ENCODE data around the gene PINLYP. TPM values are rescaled to one million over a fixed set of nuclear protein-coding genes. Genes with fewer than 3 reads are reported as not detected.

PINLYP gene
- total and polyA plus RNA-seq, 12 donors, result 0.28 to 5.2 (median 1.4) TPM

DNA sequence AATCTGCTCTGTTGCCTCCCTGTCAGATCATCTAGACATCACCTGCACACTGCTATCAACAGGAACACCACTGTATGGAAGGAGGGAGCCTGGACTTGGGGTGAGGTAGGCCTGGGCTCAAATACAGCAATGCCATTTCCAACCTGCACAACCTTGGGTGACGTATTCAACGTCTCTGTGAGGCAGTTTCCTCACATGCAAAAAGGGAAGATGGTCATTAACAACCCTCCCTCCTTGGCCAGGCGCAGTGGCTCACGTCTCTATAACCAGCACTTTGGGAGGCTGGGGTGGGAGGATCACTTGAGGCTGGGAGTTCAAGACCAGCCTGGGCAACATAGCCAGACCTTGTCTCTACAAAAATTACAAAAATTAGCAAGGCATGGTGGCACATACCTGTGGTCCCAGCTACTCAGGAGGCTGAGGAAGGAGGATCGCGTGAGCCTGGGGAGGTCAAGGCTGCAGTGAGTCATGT is 13.3 kb upstream of the PINLYP start:
- peak in 2 of 8 donors; percentile 14 to 28 for ATAC-seq
- DNase-seq, result no peak
- no peaks in the 10 kb centered on the region for H3K27me3 ChIP-seq
- intact Hi-C loops (cut with DNase I), result no loop called here
- 85 to 91% methylated on average over 6 of the region's 6 CpGs for WGBS, 2 donors
- H3K4me3 ChIP-seq, result no peak overlapping the region
- H3K36me3 ChIP-seq, result peaks cover 0 to 52% (median 11%) of the 10 kb centered on the region in 9 donors
- H3K27ac ChIP-seq, result peak overlapping the region in 9 of 10 donors; percentile 28 to 91 (median 70)
- TF ChIP-seq, protein P1, sequence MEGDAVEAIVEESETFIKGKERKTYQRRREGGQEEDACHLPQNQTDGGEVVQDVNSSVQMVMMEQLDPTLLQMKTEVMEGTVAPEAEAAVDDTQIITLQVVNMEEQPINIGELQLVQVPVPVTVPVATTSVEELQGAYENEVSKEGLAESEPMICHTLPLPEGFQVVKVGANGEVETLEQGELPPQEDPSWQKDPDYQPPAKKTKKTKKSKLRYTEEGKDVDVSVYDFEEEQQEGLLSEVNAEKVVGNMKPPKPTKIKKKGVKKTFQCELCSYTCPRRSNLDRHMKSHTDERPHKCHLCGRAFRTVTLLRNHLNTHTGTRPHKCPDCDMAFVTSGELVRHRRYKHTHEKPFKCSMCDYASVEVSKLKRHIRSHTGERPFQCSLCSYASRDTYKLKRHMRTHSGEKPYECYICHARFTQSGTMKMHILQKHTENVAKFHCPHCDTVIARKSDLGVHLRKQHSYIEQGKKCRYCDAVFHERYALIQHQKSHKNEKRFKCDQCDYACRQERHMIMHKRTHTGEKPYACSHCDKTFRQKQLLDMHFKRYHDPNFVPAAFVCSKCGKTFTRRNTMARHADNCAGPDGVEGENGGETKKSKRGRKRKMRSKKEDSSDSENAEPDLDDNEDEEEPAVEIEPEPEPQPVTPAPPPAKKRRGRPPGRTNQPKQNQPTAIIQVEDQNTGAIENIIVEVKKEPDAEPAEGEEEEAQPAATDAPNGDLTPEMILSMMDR (IDR thresholded peaks at IDR 0.05), result no peak
- H3K4me1 ChIP-seq, result peaks cover 2 to 30% (median 15%) of the 10 kb centered on the region in 9 donors
- no peaks in the 10 kb centered on the region for H3K9me3 ChIP-seq

DNA sequence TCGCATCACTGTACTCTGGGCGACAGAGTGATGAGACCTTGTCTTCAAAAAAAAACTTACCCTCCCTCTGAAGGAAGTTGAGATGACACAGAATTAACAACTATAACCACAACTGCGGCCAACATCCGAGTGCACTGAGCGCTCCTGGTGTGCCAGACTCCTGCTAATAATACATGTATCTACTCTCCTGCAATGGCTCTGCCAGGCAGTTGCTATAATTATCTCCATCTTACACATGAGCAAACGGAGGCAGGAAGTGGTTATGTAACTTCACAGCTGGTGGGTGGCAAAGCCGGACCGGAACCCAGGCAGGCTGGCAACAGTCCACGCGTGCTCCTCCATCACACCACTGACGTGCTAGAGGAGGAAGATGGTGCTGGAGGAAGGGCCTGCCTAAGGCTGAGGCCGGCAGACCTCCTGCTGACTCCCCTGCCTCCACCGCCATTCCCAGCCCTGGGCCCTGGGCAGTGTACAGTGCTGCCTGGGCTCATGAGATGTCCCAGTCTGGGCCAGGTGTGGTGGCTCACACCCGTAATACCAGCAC is 12.8 kb upstream of the PINLYP start:
- H3K36me3 ChIP-seq, result peaks cover 0 to 48% (median 11%) of the 10 kb centered on the region in 9 donors
- DNase-seq (peak; percentile 83 to 84), ATAC-seq (peak; percentile 89 to 96 (median 94))
- no peaks in the 10 kb centered on the region for H3K27me3 ChIP-seq
- no peaks in the 10 kb centered on the region for H3K9me3 ChIP-seq
- TF ChIP-seq, protein P1 (IDR thresholded peaks at IDR 0.05), result no peak
- no peak overlapping the region for H3K4me3 ChIP-seq
- H3K4me1 ChIP-seq, result peaks cover 2 to 30% (median 15%) of the 10 kb centered on the region in 9 donors
- WGBS, 2 donors, result 48 to 50% methylated on average over 14 of the region's 14 CpGs
- H3K27ac ChIP-seq, result peak overlapping the region in 9 of 10 donors; percentile 34 to 91 (median 70)
- intact Hi-C loops (cut with DNase I), result no loop called here

DNA sequence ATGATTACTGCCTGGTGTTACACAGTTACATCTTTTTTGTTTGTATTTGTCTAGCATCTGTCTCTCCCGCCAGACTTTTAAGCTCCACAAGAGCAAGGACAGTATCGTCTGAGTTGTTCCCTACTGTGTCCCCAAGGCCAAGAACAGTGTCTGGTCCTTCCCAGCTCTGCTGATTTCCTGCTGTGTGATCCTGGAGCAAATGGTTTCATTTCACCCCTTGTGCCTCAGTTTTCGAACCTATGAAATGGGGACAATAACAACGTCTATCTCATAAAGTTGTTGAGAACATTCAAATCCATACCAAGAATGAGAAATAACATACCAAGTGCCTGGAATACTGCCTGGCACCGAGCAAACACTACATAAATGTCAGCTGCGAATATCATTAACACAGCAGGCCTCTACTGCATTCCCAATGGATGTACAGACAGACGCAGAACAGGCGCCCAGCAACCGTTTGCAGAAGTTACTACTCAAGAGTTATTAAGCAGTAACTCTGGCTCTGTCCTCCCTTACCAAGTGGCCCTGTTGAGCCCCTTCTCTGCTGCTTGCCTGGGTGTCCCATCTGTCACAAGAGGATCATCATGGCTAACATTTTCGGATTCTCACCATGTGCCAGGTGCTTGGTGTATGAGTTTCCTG is 11.7 kb upstream of the PINLYP start:
- TF ChIP-seq, protein P1 (IDR thresholded peaks at IDR 0.05), result no peak
- H3K36me3 ChIP-seq, result peaks cover 0 to 39% (median 11%) of the 10 kb centered on the region in 9 donors
- peak overlapping the region in 4 of 10 donors; percentile 62 to 91 (median 74) for H3K27ac ChIP-seq
- ATAC-seq (no peak), DNase-seq (no peak)
- WGBS, 2 donors, result 78 to 88% methylated on average over 10 of the region's 10 CpGs
- intact Hi-C loops (cut with DNase I), result no loop called here
- no peak overlapping the region for H3K4me3 ChIP-seq
- no peaks in the 10 kb centered on the region for H3K27me3 ChIP-seq
- H3K4me1 ChIP-seq, result peaks cover 2 to 30% (median 15%) of the 10 kb centered on the region in 9 donors
- H3K9me3 ChIP-seq, result no peaks in the 10 kb centered on the region

DNA sequence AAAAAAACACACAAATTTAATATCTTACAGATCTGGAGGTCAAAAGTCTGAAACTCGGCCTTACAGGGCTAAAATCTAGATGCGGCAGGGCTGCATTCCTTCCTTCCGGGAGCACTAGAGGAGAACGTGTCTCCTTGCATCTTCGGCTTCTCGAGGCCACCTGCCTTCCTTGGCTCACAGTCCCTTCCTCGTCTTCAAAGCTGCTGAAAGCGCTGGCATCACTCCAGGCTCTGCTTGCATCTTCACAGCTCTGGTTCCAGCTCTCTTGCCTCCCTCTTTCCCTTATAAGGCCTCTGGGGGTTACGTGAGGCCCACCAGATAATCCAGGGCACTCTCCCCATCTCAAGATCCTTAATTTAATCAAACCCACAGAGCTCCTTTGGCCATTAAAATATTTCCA is 10.8 kb upstream of the PINLYP start:
- Histone ChIP-seq H3K36me3 (peaks cover 0 to 32% (median 11%) of the 10 kb centered on the region in 9 donors), H3K27me3 (no peaks in the 10 kb centered on the region), H3K9me3 (no peaks in the 10 kb centered on the region), H3K27ac (no peak overlapping the region), H3K4me1 (peaks cover 2 to 30% (median 15%) of the 10 kb centered on the region in 9 donors), H3K4me3 (no peak overlapping the region)
- intact Hi-C loops (cut with DNase I), result no loop called here
- WGBS, 2 donors, result 67 to 70% methylated on average over 9 of the region's 9 CpGs
- TF ChIP-seq, protein P1 (IDR thresholded peaks at IDR 0.05), result no peak
- ATAC-seq, result no peak
- no peak for DNase-seq

Data from heart right ventricle (tissue), 16 donors.